HL-60 (cell line): Measurements from ENCODE around the gene USP32.

Experiments used
- DNase-seq, 2 experiments: peaks; one replicate each; pipeline ENCODE4 v3.0.0-alpha.2; 2010 to 2020; ENCODE audit warnings: low read depth in 1 of 2, low spot score in 1 of 2
- H3K27ac ChIP-seq: fragments of 250-450 bp; sonication (Bioruptor Pico); replicated peaks from 2 replicates; pipeline ENCODE4 v1.5.1; 2020; ENCODE audit warnings: mild to moderate bottlenecking, moderate library complexity
- H3K27me3 ChIP-seq: fragments of 250-450 bp; sonication (Bioruptor Pico); 2 replicates; pipeline ENCODE4 v1.5.1; 2021; ENCODE audit warnings: mild to moderate bottlenecking, moderate library complexity; ENCODE audit not compliant: insufficient read depth, poor library complexity, severe bottlenecking
- H3K4me3 ChIP-seq: replicated peaks from 2 replicates; pipeline ENCODE4 v1.5.1; 2011; ENCODE audit warnings: mild to moderate bottlenecking, control low read depth, low read length; ENCODE audit not compliant: insufficient read depth
- CTCF ChIP-seq: IDR thresholded peaks from one replicate; pipeline ENCODE4 v1.5.1; 2011; ENCODE audit warnings: low read length, control low read depth, inconsistent platforms; ENCODE audit not compliant: insufficient read depth
- GABPA ChIP-seq: IDR thresholded peaks from 2 replicates; pipeline ENCODE4 v1.6.1; 2012; ENCODE audit warnings: low read depth
- POLR2AphosphoS5 ChIP-seq: IDR thresholded peaks from 2 replicates; pipeline ENCODE4 v1.6.1; 2012; ENCODE audit warnings: low read depth
- REST ChIP-seq: IDR thresholded peaks from 2 replicates; pipeline ENCODE4 v1.6.1; 2012; ENCODE audit warnings: low read depth; ENCODE audit not compliant: insufficient replicate concordance
- SPI1 ChIP-seq: IDR thresholded peaks from 2 replicates; pipeline ENCODE4 v1.6.1; 2012; ENCODE audit warnings: low read depth, mild to moderate bottlenecking, borderline replicate concordance

Gene USP32

GRCh38 chr17:60280673-60281072 is 111.3 kb downstream of the USP32 start:
- no peak for DNase-seq
- TF ChIP-seq REST (no peak), GABPA (no peak), POLR2AphosphoS5 (no peak), SPI1 (no peak), CTCF (no peak)
- Histone ChIP-seq H3K27me3 (no peaks in the 10 kb centered on the region), H3K4me3 (no peak overlapping the region), H3K27ac (no peak overlapping the region)

- Histone ChIP-seq H3K4me3 (no peak overlapping the region), H3K27me3 (no peaks in the 10 kb centered on the region), H3K27ac (no peak overlapping the region)
- no peak for DNase-seq
- TF ChIP-seq POLR2AphosphoS5, result no peak
- TF ChIP-seq GABPA, result no peak
- TF ChIP-seq SPI1, result no peak
- no peak for TF ChIP-seq REST
- no peak for TF ChIP-seq CTCF
These were observed 113.7 kb downstream of the USP32 start for GRCh38 chr17:60278237-60278636.

- no peak overlapping the region for H3K27ac ChIP-seq
- DNase-seq, result no peak
- no peak for TF ChIP-seq CTCF
- TF ChIP-seq SPI1, result no peak
- no peak for TF ChIP-seq POLR2AphosphoS5
- no peak for TF ChIP-seq GABPA
- no peak overlapping the region for H3K4me3 ChIP-seq
- no peaks in the 10 kb centered on the region for H3K27me3 ChIP-seq
These were observed 114.7 kb downstream of the USP32 start for GRCh38 chr17:60277258-60277657.

GRCh38 chr17:60269417-60269816 is 122.5 kb downstream of the USP32 start:
- H3K4me3 ChIP-seq, result no peak overlapping the region
- TF ChIP-seq GABPA (no peak), SPI1 (no peak), CTCF (no peak)
- no peak for DNase-seq

More at GRCh38 chr17:60269417-60269816, 122.5 kb downstream of the USP32 start:
- Histone ChIP-seq H3K27ac (no peak overlapping the region), H3K27me3 (no peaks in the 10 kb centered on the region)
